HG03108 (cell line): ENCODE results near the gene ZMPSTE24.

Experiments
- ATAC-seq: cut with Tn5 transposase; IDR thresholded peaks from one replicate; pipeline ENCODE4 v1.9.1; 2021; ENCODE audit warnings: moderate library complexity; ENCODE audit not compliant: unreplicated experiment

The ZMPSTE24 gene

DNA sequence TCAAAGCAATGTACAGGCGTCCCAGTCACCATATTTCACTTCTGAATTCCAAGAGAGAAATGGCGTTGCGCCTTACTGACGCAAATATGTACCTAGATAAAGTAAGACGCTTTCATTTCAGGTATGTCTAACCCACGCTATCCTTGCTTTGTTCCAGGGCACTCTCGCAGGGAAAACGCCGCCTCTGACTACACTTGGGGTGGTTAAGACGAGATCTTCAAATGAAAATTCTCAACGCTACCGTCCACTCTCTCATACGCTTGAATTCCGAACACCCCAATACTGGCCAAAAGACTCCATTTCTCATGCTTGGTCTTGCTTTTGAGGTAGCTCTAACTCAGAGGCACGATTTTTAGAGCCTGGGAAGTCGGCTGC, 736 bp upstream of the ZMPSTE24 start:
- ATAC-seq, result peak; percentile 3

DNA sequence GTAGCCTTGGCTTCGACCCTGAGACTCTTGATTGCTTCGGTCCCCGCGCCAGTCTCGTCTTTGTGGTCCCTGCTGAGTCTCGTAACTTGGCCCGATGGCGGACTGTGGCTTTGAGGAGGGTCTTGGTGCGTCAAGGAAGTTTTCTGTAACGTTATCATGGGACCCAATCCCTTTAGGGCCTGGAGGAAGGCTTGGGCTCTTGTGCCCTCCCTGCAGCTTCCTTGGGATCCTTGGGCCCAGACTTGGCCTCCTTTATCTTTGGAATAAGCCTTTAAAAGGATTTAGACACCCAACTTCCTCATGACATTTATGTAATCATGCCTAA, 371 bp downstream of the ZMPSTE24 start:
- ATAC-seq, result no peak

DNA sequence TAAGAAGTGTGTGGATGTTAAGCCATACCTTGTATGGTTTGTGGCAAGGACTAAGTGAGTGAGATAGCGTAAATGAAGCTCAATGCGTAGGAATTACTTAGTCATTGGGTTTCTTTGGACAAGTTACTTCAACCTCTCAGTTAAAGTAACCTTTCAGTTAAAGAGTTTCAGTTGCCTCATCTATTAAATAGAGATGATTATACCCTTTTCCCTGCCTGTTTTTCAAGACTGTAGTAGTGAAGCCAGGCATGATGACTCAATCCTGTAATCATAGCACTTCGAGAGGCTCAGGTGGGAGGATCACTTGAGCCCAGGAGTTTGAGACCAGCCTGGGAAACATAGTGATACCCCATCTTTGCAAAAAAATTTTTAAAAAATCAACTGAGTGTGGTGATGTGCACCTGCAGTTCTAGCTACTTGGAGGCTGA, 6.3 kb downstream of the ZMPSTE24 start:
- ATAC-seq, result no peak

DNA sequence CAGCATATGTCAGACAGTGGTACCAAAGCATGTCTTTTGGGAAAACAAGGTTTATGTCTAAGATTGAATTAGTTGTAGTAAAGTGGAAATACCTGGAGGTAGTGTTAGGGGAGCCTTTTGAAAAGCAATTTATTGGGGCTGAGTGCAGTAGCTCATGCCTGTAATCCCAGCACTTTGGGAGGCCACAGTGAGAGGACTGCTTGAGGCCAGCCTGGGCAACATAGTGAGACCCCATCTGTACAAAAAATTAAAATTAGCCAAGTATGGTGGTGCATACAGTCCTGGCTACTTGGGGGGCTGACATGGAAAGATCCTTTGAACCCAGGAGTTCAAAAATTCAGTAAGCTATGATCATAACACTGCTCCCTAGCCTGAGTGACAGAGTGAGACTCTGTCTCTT, 7.3 kb downstream of the ZMPSTE24 start:
- no peak for ATAC-seq

DNA sequence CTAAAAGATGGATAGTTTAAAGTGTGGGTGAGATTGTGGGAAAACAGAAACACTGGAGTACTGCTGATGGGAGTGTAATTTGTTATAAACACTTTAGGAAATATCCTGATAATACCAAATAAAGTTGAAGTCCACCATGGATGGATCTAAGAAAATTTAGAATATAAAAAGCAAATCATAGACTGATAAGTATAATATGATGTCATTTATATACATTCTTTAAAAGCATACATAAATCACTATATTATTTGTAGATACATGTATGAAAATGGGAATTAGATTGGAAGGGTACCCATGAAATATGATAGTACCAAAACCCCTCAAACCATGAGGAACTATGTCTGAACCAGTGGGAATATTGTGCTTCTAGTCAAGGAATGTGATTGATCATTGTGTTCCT, 7.9 kb downstream of the ZMPSTE24 start:
- no peak for ATAC-seq

DNA sequence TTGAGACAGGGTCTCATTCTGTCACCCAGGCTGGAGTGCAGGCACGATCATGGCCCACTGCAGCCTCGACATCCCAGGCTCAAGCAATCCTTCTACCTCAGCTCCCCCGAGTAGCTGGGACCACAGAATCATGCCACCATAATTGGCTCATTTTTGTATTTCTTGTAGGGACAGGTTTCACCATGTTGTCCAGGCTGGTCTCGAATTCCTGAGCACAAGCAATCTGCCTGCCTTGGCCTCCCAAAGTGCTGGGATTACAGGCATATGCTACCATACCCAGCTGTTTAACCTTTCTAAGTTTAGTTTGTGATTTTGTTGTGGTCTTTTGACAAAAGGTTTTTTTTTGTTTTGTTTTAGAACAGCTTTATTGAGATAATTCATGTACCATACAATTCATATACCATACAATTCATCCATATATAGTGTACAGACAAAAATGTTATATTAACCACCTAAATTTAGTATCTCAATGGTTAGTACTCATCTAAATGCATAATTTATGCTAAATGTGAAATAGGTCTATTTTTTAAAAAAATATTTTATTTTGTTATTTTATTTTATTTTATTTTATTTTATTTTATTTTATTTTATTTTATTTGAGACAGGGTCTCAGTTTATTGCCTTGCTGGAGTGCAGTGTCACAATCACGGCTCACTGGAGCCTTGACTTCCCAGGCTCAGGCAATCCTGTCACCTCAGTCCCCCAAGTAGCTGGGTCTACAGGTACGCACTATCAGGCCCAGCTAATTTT, 8.9 kb downstream of the ZMPSTE24 start:
- no peak for ATAC-seq

DNA sequence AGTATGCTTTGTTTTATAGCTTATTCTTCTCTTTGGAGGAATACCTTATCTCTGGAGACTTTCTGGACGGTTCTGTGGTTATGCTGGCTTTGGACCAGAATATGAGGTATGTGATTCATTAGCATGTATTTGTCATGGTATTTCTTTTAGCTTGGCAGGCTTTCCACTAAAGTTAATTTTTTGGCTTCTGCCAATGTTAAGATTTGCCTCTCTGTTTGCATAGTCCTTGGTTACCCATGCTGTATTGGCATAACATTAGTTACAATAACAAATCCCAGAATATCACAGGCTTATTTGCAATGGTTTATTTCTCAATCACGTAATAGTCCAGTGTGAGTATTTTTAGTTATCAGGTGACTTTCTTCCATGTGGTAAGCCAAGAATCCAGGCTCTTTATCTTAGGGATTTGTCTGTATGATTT, 9.7 kb downstream of the ZMPSTE24 start:
- ATAC-seq, result no peak

DNA sequence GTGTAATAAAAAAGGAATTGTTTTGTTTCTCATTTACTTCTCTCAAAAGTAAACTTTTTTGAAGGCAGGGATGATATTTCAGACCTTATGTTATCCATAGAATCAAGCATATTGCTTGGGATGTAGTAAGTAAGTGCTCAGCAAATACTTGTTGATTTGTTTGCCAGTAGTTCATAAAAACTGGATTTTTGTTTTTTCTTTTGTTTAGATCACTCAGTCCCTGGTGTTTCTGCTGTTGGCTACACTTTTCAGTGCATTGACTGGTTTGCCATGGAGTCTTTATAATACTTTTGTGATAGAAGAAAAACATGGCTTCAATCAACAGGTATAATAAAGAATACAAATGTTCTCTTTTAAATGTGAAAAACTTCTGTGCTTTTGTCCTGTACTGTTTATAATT, 10.2 kb downstream of the ZMPSTE24 start:
- no peak for ATAC-seq

DNA sequence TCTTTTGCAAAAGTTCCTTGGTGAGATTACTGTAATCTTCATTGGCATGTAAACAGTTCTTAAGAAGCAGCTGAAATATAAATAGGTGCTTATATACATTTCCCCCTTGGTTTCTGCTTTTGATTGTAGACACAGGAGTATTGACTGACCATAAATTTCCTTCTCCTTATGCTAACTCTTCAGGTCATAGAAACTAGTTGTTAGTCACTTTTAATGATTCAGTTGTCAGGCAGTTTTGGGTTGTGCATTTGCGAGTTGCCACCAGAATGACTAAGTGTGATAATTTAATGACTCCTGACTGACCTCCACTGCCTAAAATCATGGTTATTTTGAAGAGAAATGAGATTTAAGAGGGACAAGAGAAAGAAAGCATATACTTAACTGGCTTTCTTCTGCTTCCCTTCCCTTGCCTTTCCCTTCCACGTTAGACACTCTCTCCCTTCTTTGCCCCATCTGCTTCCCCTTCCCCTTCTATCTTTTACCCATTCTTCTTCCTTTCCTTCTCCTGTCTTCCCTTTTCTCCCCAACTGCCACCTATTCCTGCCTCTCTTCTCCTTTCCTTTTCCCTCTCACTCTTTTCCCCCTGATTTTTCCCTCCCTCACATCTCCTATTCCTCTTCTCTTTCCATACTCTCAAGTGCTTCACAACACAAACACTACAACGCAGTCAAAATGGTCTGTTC, 12.3 kb downstream of the ZMPSTE24 start:
- no peak for ATAC-seq

DNA sequence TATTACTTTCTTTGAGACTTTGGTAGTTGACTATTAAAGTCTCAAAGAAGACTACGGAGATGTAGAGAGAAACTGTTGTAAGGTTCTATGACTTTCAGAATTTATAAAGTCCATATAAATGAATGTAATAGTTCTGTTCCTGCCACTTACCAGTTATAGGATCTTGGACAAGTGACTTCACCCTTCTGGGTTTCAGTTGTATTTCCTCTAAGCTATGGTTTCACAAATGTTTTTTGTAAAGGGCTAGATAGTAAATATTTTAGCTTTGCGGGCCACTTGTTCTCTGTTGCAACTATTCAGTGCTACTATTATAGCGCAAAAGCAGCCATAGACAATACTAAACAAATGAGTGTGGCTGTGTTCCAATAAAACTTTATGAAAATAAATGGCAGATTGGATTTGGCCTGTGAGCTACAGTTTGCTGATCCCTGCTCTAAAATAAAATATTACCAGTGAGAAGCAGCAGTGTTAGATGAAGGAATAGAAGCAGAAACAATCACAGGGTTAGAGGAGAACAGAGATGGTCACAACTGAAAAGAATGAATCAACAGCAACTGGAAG, 14.7 kb downstream of the ZMPSTE24 start:
- no peak for ATAC-seq

DNA sequence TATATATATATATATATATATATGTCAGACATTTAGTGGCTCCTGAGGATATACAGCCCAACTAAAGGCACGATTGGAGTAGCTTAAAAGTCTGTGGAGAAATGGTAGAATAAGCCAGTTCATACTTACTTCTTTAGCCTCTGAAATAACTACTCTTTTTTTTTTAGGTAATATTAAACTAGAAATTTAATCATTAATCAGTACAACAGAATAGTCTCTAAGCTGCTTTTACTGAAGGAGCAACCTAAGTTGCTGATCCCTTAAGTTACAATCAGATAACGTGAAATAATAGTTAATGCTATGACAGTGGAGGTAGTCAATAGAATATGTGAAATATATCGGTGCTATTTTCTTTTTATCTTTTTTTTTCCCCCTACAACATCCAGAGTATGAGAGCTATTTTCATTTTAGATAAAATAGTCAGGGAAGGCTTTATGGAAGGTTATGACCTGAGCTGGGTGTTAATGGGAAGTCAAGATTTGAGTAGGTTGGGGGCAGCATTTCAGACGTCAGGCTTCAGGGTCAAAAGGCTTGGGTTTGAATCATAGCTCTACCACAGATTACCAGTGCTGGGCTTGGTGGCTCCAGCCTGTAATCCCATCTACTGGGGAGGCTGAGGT, 15.6 kb downstream of the ZMPSTE24 start:
- ATAC-seq, result no peak

DNA sequence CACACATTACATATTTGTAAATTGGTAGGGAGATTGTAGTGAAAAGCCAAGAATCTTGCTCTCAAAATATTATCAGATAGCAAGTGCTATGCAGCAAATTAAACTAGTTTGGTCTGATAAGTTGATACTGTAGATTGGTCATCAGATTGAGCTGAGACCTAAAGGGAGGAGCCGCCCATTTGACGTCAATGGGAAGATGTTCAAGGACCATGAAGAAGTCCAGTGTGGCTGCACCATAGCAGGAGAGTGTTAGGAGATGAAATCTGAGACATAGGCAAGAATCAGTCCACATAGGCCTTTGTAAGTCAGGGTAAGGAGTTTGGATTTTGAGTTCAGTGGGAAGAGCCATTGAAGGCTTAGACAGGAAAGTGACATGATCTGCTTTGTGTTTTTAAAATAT, 16.3 kb downstream of the ZMPSTE24 start:
- ATAC-seq, result no peak

DNA sequence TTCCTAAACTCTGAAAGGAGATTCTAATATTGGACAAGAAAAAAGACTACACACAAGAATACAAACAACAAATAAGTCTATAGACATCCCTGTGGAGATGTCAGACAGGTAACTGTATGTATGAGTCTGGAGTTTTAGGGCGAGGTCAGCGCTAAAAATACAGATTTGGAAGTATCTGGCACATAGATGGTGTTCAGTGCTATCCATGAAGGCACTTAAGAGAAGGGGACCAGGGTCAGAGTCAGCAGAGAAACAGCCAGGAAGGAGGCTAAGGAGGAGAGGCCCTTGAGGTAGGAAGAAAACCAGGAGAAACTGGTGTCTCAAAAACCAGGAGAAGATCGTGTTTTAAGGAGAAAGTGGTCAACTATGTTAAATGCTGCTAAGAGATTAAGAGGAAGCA, 18.1 kb downstream of the ZMPSTE24 start:
- no peak for ATAC-seq

DNA sequence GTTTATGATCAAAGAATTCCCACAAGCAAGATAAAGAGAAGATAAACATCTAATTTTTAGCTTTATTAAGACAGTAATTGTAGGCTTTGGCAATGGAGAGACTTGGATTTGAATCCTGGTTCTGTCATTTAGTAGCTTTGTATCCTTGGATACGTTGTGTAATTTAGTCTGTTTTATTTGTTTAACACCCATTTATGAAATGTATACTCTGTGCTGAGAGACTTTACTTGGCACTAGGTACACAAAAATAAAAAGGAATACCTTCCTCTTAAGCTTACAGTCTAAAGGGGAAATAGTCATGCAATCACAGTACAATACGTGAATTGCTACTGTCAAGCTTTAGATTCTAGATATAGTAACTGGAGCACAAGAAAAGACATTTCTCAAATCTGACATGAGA, 23.8 kb downstream of the ZMPSTE24 start:
- no peak for ATAC-seq

DNA sequence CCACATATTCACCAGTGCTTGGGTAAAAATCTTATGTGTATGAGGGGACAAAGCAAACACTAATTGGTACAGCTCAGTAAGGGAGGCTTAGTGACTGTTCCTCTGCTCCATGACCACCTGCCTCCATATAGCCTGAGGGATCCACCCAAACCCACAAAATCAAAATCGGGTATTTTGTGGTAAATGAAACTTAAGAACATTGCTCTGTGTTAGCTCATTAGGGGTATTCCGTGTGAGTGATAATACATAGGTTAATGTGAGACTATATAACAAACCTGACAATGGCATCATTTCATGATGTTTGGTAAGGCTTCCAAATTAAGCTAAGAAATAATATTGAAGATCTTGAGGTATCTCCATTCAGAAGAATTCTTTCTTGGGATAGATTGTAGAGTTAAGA, 33.3 kb downstream of the ZMPSTE24 start:
- no peak for ATAC-seq

DNA sequence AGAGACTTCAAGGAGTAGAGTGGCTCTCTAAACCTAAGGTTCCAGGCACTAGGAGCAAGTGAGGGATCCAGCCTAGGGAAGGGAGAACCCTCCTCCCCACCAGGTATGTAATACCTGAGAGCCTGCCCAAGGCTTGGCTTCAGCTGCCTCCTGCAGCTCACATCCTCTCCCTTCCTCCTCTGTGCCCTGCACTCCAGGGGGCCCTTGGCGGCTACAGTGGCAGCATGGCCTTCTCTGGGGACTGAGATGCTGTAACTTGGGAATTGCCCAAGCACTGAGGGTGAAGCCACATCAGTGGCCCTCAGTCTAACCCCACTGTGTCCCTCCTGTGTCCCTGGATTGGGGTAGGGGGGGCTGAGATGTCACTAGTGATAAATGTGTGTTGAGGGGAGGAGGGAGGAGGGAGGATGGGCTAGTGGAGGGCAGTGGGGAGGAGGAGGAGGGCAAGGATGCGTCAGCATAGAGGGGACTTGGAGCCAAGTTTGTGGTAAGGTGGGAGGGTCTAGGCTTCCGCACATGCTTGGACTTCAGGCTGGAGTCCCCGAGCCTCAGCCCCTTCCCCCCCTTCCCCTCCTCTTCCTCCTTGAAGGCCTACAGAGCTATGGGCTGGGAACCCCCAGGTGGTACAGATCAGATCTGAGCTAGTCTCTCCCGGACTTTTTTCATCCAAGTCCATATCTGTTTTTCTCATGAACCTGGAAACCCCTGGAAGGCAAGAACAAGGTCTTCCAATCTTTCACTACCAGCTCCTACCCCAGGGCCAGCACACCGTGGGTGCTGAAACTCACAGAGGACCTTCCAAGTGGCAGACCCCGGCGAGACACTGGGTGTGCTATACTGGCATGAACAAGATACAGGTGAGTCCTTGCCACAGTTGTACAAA, 41.6 kb downstream of the ZMPSTE24 start:
- no peak for ATAC-seq

DNA sequence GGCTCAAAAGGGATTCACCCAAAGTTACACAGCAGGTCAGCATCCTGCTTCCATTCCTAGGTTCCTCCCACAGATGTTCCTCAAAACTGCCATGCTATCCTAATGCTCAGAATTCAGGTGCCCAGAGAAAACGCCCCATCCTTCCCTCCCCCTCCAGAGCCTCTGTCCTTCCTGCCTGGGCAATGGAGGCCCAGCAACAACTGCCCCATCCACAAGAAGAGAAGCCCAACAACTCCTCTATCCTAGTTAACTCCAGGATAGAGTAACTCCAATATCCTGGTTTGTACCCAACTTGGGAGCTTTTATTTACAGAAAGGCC, 42.2 kb downstream of the ZMPSTE24 start:
- ATAC-seq, result no peak

DNA sequence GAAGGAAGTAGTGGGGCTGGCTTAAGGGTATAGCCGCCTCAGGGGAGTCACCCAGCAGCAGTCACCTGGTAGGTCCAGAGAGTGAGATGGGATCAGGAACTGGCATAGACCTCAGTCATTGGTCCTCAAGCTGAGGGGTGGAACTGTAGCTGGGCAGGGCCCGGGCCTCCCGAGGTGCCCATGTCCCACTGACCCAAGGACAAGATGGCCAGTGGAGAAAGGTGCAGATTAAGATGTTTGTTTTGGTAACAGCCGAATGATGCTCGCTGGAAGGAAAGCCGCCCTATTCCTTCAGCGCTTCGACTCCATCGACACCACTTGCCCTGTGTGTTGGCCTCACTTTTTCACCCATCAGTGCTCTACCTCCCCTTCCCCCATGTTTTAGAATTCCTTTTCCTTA, 42.6 kb downstream of the ZMPSTE24 start:
- no peak for ATAC-seq

DNA sequence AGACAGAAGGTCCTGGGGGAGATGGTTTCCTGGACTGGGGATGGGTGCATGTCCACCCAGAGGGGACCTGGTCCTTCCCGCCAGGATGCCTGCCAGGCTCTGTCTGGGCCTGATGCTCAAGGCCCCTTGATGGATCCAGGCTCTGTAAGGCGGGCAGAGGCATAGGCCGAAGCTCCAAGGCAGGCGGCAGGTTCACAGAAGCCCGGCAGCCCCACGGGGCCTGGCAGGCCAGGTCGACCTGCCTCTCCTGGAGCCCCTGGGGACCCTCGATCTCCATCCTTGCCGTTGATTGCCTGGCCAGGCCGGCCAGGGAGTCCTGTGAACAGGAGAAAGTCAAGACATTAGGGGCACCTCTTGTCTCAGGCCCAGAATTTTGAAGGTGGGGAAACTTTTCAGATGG, 43.0 kb downstream of the ZMPSTE24 start:
- no peak for ATAC-seq

DNA sequence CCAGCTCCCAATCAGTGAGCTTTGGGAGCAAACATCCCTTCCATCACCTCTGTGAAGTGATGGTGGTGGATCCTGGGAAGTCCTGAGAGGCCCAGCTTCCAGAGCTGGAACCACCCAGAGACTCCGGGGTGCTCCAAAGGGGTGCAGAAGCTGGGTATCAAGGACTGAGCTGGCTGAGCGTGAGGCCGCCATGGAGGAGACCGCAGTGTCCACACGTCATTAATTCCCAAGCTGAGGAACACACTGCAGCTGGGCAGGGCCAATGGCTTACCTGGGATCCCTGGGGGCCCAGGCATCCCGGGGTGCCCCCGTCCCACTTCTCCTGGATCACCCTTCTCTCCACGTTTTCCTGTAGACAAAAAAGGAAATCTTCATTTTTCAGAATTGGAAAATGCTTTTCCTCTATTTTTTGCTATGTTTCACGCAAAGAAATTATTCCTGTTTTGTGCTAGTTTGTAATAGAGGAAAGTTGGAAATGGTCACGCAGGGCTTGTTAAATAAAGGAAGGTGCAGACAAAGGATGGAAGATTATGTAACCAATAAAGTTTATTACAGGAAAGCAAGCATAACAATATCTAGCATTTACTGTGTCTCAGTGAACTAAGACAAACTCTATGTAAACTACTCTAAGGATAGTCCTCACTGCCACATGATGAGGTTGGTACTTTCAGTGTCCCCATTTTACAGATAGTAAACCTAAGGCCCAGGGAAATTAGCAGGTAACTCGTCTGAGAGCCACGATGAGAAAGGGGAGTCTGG, 43.7 kb downstream of the ZMPSTE24 start:
- ATAC-seq, result no peak

DNA sequence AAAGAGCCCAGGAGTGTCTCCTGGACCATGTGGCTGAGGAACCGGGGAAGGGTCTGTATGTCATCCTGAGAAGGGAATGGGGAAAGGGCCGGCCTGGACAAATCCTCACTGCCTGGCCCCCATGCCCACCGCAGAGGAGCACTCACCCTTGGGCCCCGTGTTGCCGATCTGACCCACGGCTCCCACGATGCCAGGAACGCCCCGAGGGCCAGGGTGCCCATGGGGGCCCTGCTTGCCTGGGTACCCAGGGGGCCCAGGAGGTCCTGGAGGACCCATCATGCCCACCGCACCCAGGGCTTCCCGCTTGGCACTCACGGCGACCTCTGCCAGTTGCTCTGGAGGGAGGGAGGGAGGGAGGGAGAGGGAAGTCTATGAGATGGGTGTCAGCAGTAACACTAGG, 44.4 kb downstream of the ZMPSTE24 start:
- ATAC-seq, result no peak
